H1 (cell line): Measurements from ENCODE around the gene PPP3CB. TPM values are rescaled to one million over a fixed set of nuclear protein-coding genes. Genes with fewer than 3 reads are reported as not detected.

ENCODE experiments used
- CTCF ChIA-PET: fragments of 300-600 bp; sonication (Branson Sonifier 250); formaldehyde crosslinking; loops from one replicate; lab custom pipeline; 2021; ENCODE audit not compliant: partially characterized antibody; lab: Charles Lee
- POLR2A ChIA-PET: fragments of 300-600 bp; sonication (Branson Sonifier 250); formaldehyde crosslinking; loops from one replicate; lab custom pipeline; 2021; ENCODE audit warnings: inconsistent platforms; ENCODE audit not compliant: partially characterized antibody; lab: Charles Lee
- DNase-seq, 2 experiments: peaks; one replicate each; pipeline versions ENCODE4 v3.0.0 to v3.0.0-alpha.2; 2010 to 2022; ENCODE audit warnings: low spot score in 2 of 2, low read depth in 1 of 2, mixed read lengths in 1 of 2
- FAIRE-seq: peaks from 2 replicates; lab custom pipeline; 2011; peaks lifted over from hg19 to GRCh38; lab: Jason Lieb, UNC
- H2AFZ ChIP-seq: 2 replicates; pipeline ENCODE4 v1.8.1; 2012; ENCODE audit warnings: low read length, inconsistent platforms
- H2AK5ac ChIP-seq: 2 replicates; pipeline ENCODE4 v1.6.1; 2013; ENCODE audit warnings: low read depth, low read length
- H2BK120ac ChIP-seq: replicated peaks from 2 replicates; pipeline ENCODE3; 2013; ENCODE audit warnings: low read depth, low read length, inconsistent platforms
- H2BK12ac ChIP-seq: 2 replicates; pipeline ENCODE4 v1.6.1; 2013; ENCODE audit warnings: low read depth, low read length
- H2BK15ac ChIP-seq: 2 replicates; pipeline ENCODE4 v1.6.1; 2013; ENCODE audit warnings: low read length
- H2BK20ac ChIP-seq: 2 replicates; pipeline ENCODE4 v1.6.1; 2013; ENCODE audit warnings: low read length
- H2BK5ac ChIP-seq: 2 replicates; pipeline ENCODE4 v1.6.1; 2013; ENCODE audit warnings: low read depth, low read length
- H3K14ac ChIP-seq: 2 replicates; pipeline ENCODE4 v1.6.1; 2013; ENCODE audit warnings: inconsistent platforms; ENCODE audit not compliant: insufficient read length
- H3K18ac ChIP-seq: 2 replicates; pipeline ENCODE4 v1.6.1; 2013; ENCODE audit warnings: low read length; ENCODE audit errors: extremely low read depth
- H3K23ac ChIP-seq: 2 replicates; pipeline ENCODE4 v1.6.1; 2013; ENCODE audit warnings: inconsistent platforms; ENCODE audit not compliant: insufficient read length
- H3K23me2 ChIP-seq: 2 replicates; pipeline ENCODE4 v1.6.1; 2013; ENCODE audit warnings: low read depth, low read length
- H3K27ac ChIP-seq: 2 replicates; pipeline ENCODE4 v1.6.1; 2011; ENCODE audit warnings: low read depth, low read length, inconsistent platforms
- H3K27me3 ChIP-seq, 4 experiments: replicated peaks in 1 of 4; 1 replicate in 1 of 4; 2 replicates in 3 of 4; pipeline versions ENCODE4 v1.6.1 to v1.8.1; 2011 to 2013; ENCODE audit warnings: low read length in 3 of 4, mild to moderate bottlenecking in 3 of 4, inconsistent platforms in 2 of 4, mixed read lengths in 2 of 4, moderate library complexity in 1 of 4; ENCODE audit not compliant: control insufficient read depth in 3 of 4, insufficient read depth in 3 of 4; ENCODE audit errors: extremely low read depth in 1 of 4
- H3K36me3 ChIP-seq, 4 experiments: 2 replicates each; pipeline versions ENCODE4 v1.6.1 to v1.8.1; 2011 to 2013; ENCODE audit warnings: mild to moderate bottlenecking in 4 of 4, low read length in 3 of 4, moderate library complexity in 2 of 4, control low read depth in 1 of 4, inconsistent platforms in 1 of 4; ENCODE audit not compliant: insufficient read depth in 4 of 4, control insufficient read depth in 2 of 4
- H3K4ac ChIP-seq: replicated peaks from 2 replicates; pipeline ENCODE3; 2013; ENCODE audit warnings: low read length, low read depth, mixed read lengths, inconsistent platforms; ENCODE audit not compliant: insufficient read length
- H3K4me1 ChIP-seq, 4 experiments: replicated peaks in 1 of 4; 1 replicate in 1 of 4; 2 replicates in 3 of 4; pipeline versions ENCODE4 v1.6.1 to v1.8.1; 2011 to 2013; ENCODE audit warnings: low read length in 3 of 4, inconsistent platforms in 2 of 4, mixed read lengths in 1 of 4; ENCODE audit not compliant: insufficient read depth in 4 of 4, control insufficient read depth in 3 of 4
- H3K4me2 ChIP-seq, 2 experiments: 2 replicates each; pipeline versions ENCODE4 v1.6.1 to v1.8.1; 2011 to 2013; ENCODE audit warnings: low read depth in 2 of 2, low read length in 2 of 2, control low read depth in 1 of 2, inconsistent platforms in 1 of 2, mild to moderate bottlenecking in 1 of 2; ENCODE audit not compliant: insufficient read depth in 1 of 2
- H3K4me3 ChIP-seq, 4 experiments: fragments of 200-600, 300-600 bp in 1 of 4; sonication (generic), shearing (Covaris generic), sonication (Bioruptor Twin) in 1 of 4; 2 replicates each; pipeline versions ENCODE4 v1.5.1 to v1.8.1; 2011 to 2016; ENCODE audit warnings: low read length in 4 of 4, low read depth in 3 of 4, control low read depth in 2 of 4, inconsistent platforms in 2 of 4, mild to moderate bottlenecking in 2 of 4, mixed read lengths in 1 of 4, moderate library complexity in 1 of 4; ENCODE audit not compliant: insufficient read depth in 2 of 4; ENCODE audit errors: extremely low read depth in 1 of 4
- H3K56ac ChIP-seq: replicated peaks from 2 replicates; pipeline ENCODE3; 2013; ENCODE audit warnings: low read depth, mild to moderate bottlenecking, mixed read lengths, low read length, inconsistent platforms; ENCODE audit not compliant: insufficient read length
- H3K79me1 ChIP-seq: 2 replicates; pipeline ENCODE4 v1.6.1; 2013; ENCODE audit warnings: low read depth, low read length, control low read depth
- H3K79me2 ChIP-seq, 2 experiments: 2 replicates each; pipeline versions ENCODE4 v1.6.1 to v1.8.1; 2012 to 2013; ENCODE audit warnings: low read length in 2 of 2, mild to moderate bottlenecking in 2 of 2, inconsistent platforms in 1 of 2; ENCODE audit not compliant: insufficient read depth in 2 of 2, control insufficient read depth in 1 of 2
- H3K9ac ChIP-seq, 4 experiments: replicated peaks in 1 of 4; 1 replicate in 1 of 4; 2 replicates in 3 of 4; pipeline versions ENCODE4 v1.6.1 to v1.8.1; 2011 to 2013; ENCODE audit warnings: low read depth in 3 of 4, low read length in 3 of 4, control low read depth in 2 of 4, mild to moderate bottlenecking in 2 of 4, moderate library complexity in 2 of 4, inconsistent platforms in 1 of 4; ENCODE audit errors: extremely low read depth in 1 of 4
- H3K9me3 ChIP-seq, 2 experiments: 2 replicates each; pipeline versions ENCODE4 v1.6.1 to v1.8.1; 2012 to 2013; ENCODE audit warnings: mild to moderate bottlenecking in 2 of 2, moderate library complexity in 2 of 2, control low read depth in 1 of 2, inconsistent platforms in 1 of 2, low read depth in 1 of 2, low read length in 1 of 2, mixed read lengths in 1 of 2; ENCODE audit not compliant: insufficient read depth in 2 of 2
- H4K20me1 ChIP-seq, 2 experiments: replicated peaks in 1 of 2; 2 replicates each; pipeline versions ENCODE3 to v1.8.1; 2011 to 2013; ENCODE audit warnings: inconsistent platforms in 2 of 2, low read length in 2 of 2, mild to moderate bottlenecking in 1 of 2; ENCODE audit not compliant: insufficient read depth in 2 of 2, control insufficient read depth in 1 of 2
- H4K5ac ChIP-seq: 2 replicates; pipeline ENCODE4 v1.6.1; 2013; ENCODE audit warnings: low read length, low read depth, mixed read lengths, inconsistent platforms; ENCODE audit not compliant: insufficient read length
- H4K8ac ChIP-seq: 2 replicates; pipeline ENCODE4 v1.8.0; 2013; ENCODE audit warnings: mild to moderate bottlenecking, moderate library complexity, low read length, inconsistent platforms; ENCODE audit not compliant: insufficient read depth; ENCODE audit errors: extremely low read depth
- H4K91ac ChIP-seq: replicated peaks from 2 replicates; pipeline ENCODE3; 2013; ENCODE audit warnings: low read length, mixed read lengths, inconsistent platforms; ENCODE audit not compliant: insufficient read length
- CBX5 ChIP-seq: fragments of 300-800, 300-1000 bp; sonication (generic); IDR thresholded peaks from 2 replicates; pipeline ENCODE4 v1.7.1; 2016; ENCODE audit warnings: antibody characterized with exemption, low read length, low read depth
- HDAC6 ChIP-seq: IDR thresholded peaks from one replicate; pipeline ENCODE4 v1.7.1; 2012; ENCODE audit warnings: low read depth, mild to moderate bottlenecking, inconsistent platforms, low read length, moderate library complexity
- SP1 ChIP-seq: IDR thresholded peaks from 2 replicates; pipeline ENCODE4 v1.6.1; 2011; ENCODE audit warnings: low read depth, low read length
- WGBS, 2 experiments: shearing (Covaris generic) in 1 of 2; methylation state at CpG; one replicate each; pipeline versions ENCODE4 v1.1.6 to v1.1.7; 2013 to 2015; ENCODE audit warnings: low lambda C conversion rate in 2 of 2, mixed read lengths in 2 of 2, inconsistent platforms in 1 of 2, low coverage in 1 of 2, missing lambda C conversion rate in 1 of 2; ENCODE audit not compliant: insufficient replicate concordance in 2 of 2, insufficient coverage in 1 of 2, insufficient read length in 1 of 2; ENCODE audit errors: extremely low coverage in 1 of 2, missing lambda C conversion rate in 1 of 2; 5-methylcytosine and 5-hydroxymethylcytosine counted together
- polyA plus RNA-seq, 7 experiments: library from polyadenylated mRNA; depleted of rRNA in 3 of 7; stranded (reverse) in 5 of 7; unstranded in 2 of 7; fragments of >200 nt in 5 of 7; fragments of 200-250 nt in 2 of 7; gene quantifications; 1 replicate in 5 of 7; 2 replicates in 1 of 7; 4 replicates in 1 of 7; pipeline versions ENCODE4 v1.2.1 to v1.2.3, GENCODE V29; 2011 to 2013; ENCODE audit warnings: missing spikeins in 2 of 7, mixed read lengths in 2 of 7
- total RNA-seq: library from RNA; stranded (reverse); fragmentation: NEBNext Ultra II Directional; extraction: Animal tissue kit (Norgen Biotek cat#: 25700); gene quantifications from 2 replicates; pipeline ENCODE4 v1.2.1, GENCODE V29; 2021

PPP3CB gene
- total and polyA plus RNA-seq, 2 of the 8 experiments (the other 6 are each of a cell fraction or from before 2014, with no cell fraction given): 10.5 to 36.3 TPM

DNA sequence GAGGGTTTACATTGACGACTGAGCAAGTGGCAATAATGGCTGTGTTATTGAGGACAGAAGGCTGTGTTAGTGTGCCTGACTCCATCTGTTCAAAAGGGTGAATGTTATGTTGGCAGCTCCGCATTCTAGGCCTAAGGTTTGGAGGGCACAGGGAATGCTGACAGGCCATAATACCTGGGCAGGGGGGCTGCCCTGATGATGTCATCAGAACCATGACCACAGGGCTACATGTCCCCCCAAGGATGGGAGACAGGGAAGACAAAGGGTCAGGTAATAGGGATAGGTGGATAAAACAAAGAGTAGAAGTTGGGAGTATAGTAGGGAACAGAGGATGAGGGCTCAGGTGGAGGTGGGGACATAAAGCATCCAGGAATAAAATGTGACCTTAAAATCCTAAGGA is 1.8 kb upstream of the PPP3CB start:
- Histone ChIP-seq H3K14ac (no peak overlapping the region), H3K79me1 (no peaks in the 10 kb centered on the region), H3K4me2 (no peak overlapping the region), H4K8ac (no peak overlapping the region), H3K4ac (no peak overlapping the region), H2AK5ac (no peak overlapping the region), H2BK12ac (no peak overlapping the region), H3K4me1 (peaks cover 4 to 5% (median 4%) of the 10 kb centered on the region in 4 experiments; a peak in 6 of 7 replicates), H2BK15ac (no peak overlapping the region), H2AFZ (no peak overlapping the region), H4K5ac (no peak overlapping the region), H3K36me3 (peaks cover 9 to 19% (median 17%) of the 10 kb centered on the region in 4 experiments; a peak in 5 of 8 replicates), H3K4me3 (no peak overlapping the region), H3K18ac (no peak overlapping the region), H3K9me3 (no peaks in the 10 kb centered on the region), H2BK5ac (no peak overlapping the region), H3K27ac (no peak overlapping the region), H2BK120ac (no peak overlapping the region), H3K9ac (no peak overlapping the region), H3K56ac (no peak overlapping the region), H3K27me3 (no peaks in the 10 kb centered on the region), H4K91ac (no peak overlapping the region), H3K23ac (no peak overlapping the region), H2BK20ac (no peak overlapping the region), H4K20me1 (no peaks in the 10 kb centered on the region), H3K23me2 (no peaks in the 10 kb centered on the region; the same call in 1 of the 2 replicates), H3K79me2 (peaks cover 0 to 25% of the 10 kb centered on the region in 2 experiments; a peak in 3 of 4 replicates)
- 90% methylated on average over 2 of the region's 2 CpGs; no CpG with 5 or more reads in 1 of the 2 experiments for WGBS, 2 experiments
- CTCF ChIA-PET: interaction anchor here (1.5 to 1.7 kb wide), 2 partner anchors 146 to 147 kb away, joined by 3 to 4 read pairs; no protein-coding TSS in a partner anchor
- TF ChIP-seq CBX5: no peak
- no peak for TF ChIP-seq HDAC6
- no peak for TF ChIP-seq SP1
- POLR2A ChIA-PET: interaction anchor here (3.3 kb wide), 1 partner anchor 8 kb away, joined by 11 read pairs; no protein-coding TSS in a partner anchor
- FAIRE-seq (no peak), DNase-seq (no peak)
